Measurements from ENCODE around the gene IBTK. TPM values are rescaled to one million over a fixed set of nuclear protein-coding genes. Genes with fewer than 3 reads are reported as not detected.

The IBTK gene
- total RNA-seq, 1 experiment from 2014 or later: 17.1 TPM

GRCh38 chr6:82248273-82248735, 760 bp upstream of the IBTK start:
- H2BK120ac ChIP-seq (ENCODE audit: low read depth, low read length, poor library complexity, severe bottlenecking): no peak overlapping the region
- peak overlapping the region; percentile 73 for H3K9ac ChIP-seq (ENCODE audit: extremely low read depth, insufficient read length, low read length)
- H3K27ac ChIP-seq (ENCODE audit: insufficient read length, low read depth, low read length): peak overlapping the region; percentile 28
- H3K9me3 ChIP-seq (ENCODE audit: control insufficient read depth, low read depth, low read length): no peaks in the 10 kb centered on the region
- H4K5ac ChIP-seq (ENCODE audit: insufficient read length, low read depth, low read length): no peak overlapping the region
- H2BK15ac ChIP-seq (ENCODE audit: low read depth, low read length): no peak overlapping the region
- Mint-ChIP-seq H3K4me3 (peak overlapping the region; percentile 93 to 97), H3K9me3 (no peaks in the 10 kb centered on the region), H3K27me3 (ENCODE audit: low read depth) (no peaks in the 10 kb centered on the region), H3K27ac (peak overlapping the region; percentile 89 to 92 (median 89)), H3K36me3 (ENCODE audit: insufficient read depth in 1 of 3, low read depth in 3 of 3) (peaks cover 1 to 20% (median 4%) of the 10 kb centered on the region in 3 experiments; a peak in 4 of 7 replicates), H3K4me1 (peaks cover 26 to 27% of the 10 kb centered on the region in 2 experiments)
- no peak overlapping the region for H4K8ac ChIP-seq (replicated peaks; ENCODE audit: insufficient read length, low read depth, low read length)
- H3T11ph ChIP-seq (ENCODE audit: low read length): no peak overlapping the region
- H3K27me3 ChIP-seq (ENCODE audit: insufficient read depth, low read length): no peaks in the 10 kb centered on the region
- H2BK12ac ChIP-seq (ENCODE audit: insufficient read length, low read depth, low read length): no peak overlapping the region
- H3K14ac ChIP-seq (ENCODE audit: insufficient read depth, low read length): peak overlapping the region; percentile 75
- no peak overlapping the region for H2BK5ac ChIP-seq (ENCODE audit: insufficient read length, low read length)
- no peaks in the 10 kb centered on the region for H4K20me1 ChIP-seq (ENCODE audit: control insufficient read depth, insufficient read depth, insufficient read length)
- H3K18ac ChIP-seq (ENCODE audit: insufficient read length, low read depth, low read length): peak overlapping the region; percentile 60
- no peak for TF ChIP-seq CTCF (conservative IDR thresholded peaks at IDR 0.05)
- H2BK20ac ChIP-seq (ENCODE audit: low read depth, low read length, poor library complexity, severe bottlenecking): no peak overlapping the region
- H2AFZ ChIP-seq (ENCODE audit: low read length): no peak overlapping the region
- H3K56ac ChIP-seq (ENCODE audit: insufficient read length, low read depth, low read length): no peak overlapping the region
- no peak overlapping the region for H4K91ac ChIP-seq (ENCODE audit: insufficient read length, low read depth, low read length)
- no peak overlapping the region for H3K23ac ChIP-seq (ENCODE audit: insufficient read length, low read depth, low read length)
- peak overlapping the region; percentile 91 for H3K4me2 ChIP-seq (ENCODE audit: insufficient read depth, insufficient read length, low read length)
- no peak for DNase-seq
- H3K23me2 ChIP-seq (ENCODE audit: insufficient read length, low read depth, low read length, poor library complexity, severe bottlenecking): peaks cover 10% of the 10 kb centered on the region
- peaks cover 9% of the 10 kb centered on the region; the same call in 1 of the 2 replicates for H3K79me2 ChIP-seq (ENCODE audit: insufficient read depth, low read length)
- no CpG with 5 or more reads among the region's 10 CpGs for WGBS (ENCODE audit: extremely low coverage, insufficient read length, low lambda C conversion rate)
- H3K79me1 ChIP-seq (ENCODE audit: insufficient read depth, low read depth, low read length, poor library complexity, severe bottlenecking): peaks cover 2% of the 10 kb centered on the region
- no peak overlapping the region for H2AK5ac ChIP-seq (ENCODE audit: insufficient read length, low read length)
- H3K4ac ChIP-seq (ENCODE audit: low read depth, low read length): no peak overlapping the region
- H3K4me1 ChIP-seq (ENCODE audit: insufficient read depth, low read length): peaks cover 4% of the 10 kb centered on the region; the same call in 1 of the 2 replicates

Data from H9 (cell line).